Lower leg skin (tissue), 4 donors: ENCODE data around the gene RAD52. TPM values are rescaled to one million over a fixed set of nuclear protein-coding genes. Genes with fewer than 3 reads are reported as not detected.

ENCODE experiments used
- DNase-seq, 2 donors: peaks; one replicate each; pipeline ENCODE4 v3.0.0-alpha.2; 2019; ENCODE audit warnings: low spot score in 2 of 2
- H3K4me3 ChIP-seq: fragments of 200-600 bp; sonication (generic); 2 replicates; pipeline ENCODE4 v1.5.1; 2017; ENCODE audit warnings: mild to moderate bottlenecking, low read depth; ENCODE audit not compliant: poor library complexity, severe bottlenecking
- POLR2A ChIP-seq, 2 donors: fragments of 450-650 bp; IDR thresholded peaks; one replicate each; pipeline ENCODE4 v1.6.1; 2016 to 2017; ENCODE audit warnings: antibody characterized with exemption in 2 of 2, mild to moderate bottlenecking in 1 of 2, moderate library complexity in 1 of 2
- WGBS, 2 donors: methylation state at CpG; one replicate each; pipeline ENCODE4 v1.1.5; 2018; 5-methylcytosine and 5-hydroxymethylcytosine counted together
- intact Hi-C: fragments of 100-400 bp; cut with DNase I; formaldehyde crosslinking; loops from one replicate; pipeline ENCODE4 v1.15.0; 2023; ENCODE audit warnings: low total_unique reads
- total RNA-seq, 4 donors: library from RNA; depleted of rRNA; stranded (reverse); fragments of >200 nt; gene quantifications; one replicate each; pipeline ENCODE4 v1.1.0, GENCODE V29; 2016
- TF ChIP-seq, protein P1 (sequence below), 3 donors: fragments of 450-650 bp; IDR thresholded peaks; one replicate each; pipeline ENCODE4 v1.5.1; 2016; ENCODE audit warnings: antibody characterized with exemption in 3 of 3, mild to moderate bottlenecking in 3 of 3, moderate library complexity in 2 of 3

The RAD52 gene
- total RNA-seq, 4 donors from 2014 or later, result 6.2 to 16.7 (median 12.1) TPM

- WGBS, 2 donors, result 90% methylated on average over 9 of the region's 9 CpGs
- DNase-seq, result no peak
- no peak for TF ChIP-seq POLR2A (IDR thresholded peaks at IDR 0.05)
- TF ChIP-seq, protein P1, sequence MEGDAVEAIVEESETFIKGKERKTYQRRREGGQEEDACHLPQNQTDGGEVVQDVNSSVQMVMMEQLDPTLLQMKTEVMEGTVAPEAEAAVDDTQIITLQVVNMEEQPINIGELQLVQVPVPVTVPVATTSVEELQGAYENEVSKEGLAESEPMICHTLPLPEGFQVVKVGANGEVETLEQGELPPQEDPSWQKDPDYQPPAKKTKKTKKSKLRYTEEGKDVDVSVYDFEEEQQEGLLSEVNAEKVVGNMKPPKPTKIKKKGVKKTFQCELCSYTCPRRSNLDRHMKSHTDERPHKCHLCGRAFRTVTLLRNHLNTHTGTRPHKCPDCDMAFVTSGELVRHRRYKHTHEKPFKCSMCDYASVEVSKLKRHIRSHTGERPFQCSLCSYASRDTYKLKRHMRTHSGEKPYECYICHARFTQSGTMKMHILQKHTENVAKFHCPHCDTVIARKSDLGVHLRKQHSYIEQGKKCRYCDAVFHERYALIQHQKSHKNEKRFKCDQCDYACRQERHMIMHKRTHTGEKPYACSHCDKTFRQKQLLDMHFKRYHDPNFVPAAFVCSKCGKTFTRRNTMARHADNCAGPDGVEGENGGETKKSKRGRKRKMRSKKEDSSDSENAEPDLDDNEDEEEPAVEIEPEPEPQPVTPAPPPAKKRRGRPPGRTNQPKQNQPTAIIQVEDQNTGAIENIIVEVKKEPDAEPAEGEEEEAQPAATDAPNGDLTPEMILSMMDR (IDR thresholded peaks at IDR 0.05), result no peak
- intact Hi-C loops, result no loop called here
- H3K4me3 ChIP-seq, result no peak overlapping the region
Measured at GRCh38 chr12:905261-906031, 44.0 kb downstream of the RAD52 start.

GRCh38 chr12:904010-904414 lies 45.5 kb downstream of the RAD52 start:
- intact Hi-C loops, result no loop called here
- WGBS, 2 donors, result 77 to 78% methylated on average over 5 of the region's 5 CpGs
- DNase-seq, result no peak
- TF ChIP-seq, protein P1 (IDR thresholded peaks at IDR 0.05), result no peak
- no peak for TF ChIP-seq POLR2A (IDR thresholded peaks at IDR 0.05)
- H3K4me3 ChIP-seq, result no peak overlapping the region

GRCh38 chr12:903055-903454 lies 46.4 kb downstream of the RAD52 start:
- no peak for DNase-seq
- 71 to 75% methylated on average over 5 of the region's 5 CpGs for WGBS, 2 donors
- no peak for TF ChIP-seq POLR2A (IDR thresholded peaks at IDR 0.05)
- TF ChIP-seq, protein P1 (IDR thresholded peaks at IDR 0.05), result no peak
- H3K4me3 ChIP-seq, result no peak overlapping the region
- intact Hi-C loops, result no loop called here

GRCh38 chr12:902581-902980 lies 46.9 kb downstream of the RAD52 start:
- no peak for TF ChIP-seq POLR2A (IDR thresholded peaks at IDR 0.05)
- TF ChIP-seq, protein P1 (IDR thresholded peaks at IDR 0.05), result no peak
- DNase-seq, result no peak
- 58 to 69% methylated on average over 3 of the region's 3 CpGs for WGBS, 2 donors
- intact Hi-C loops, result no loop called here
- H3K4me3 ChIP-seq, result no peak overlapping the region

DNA sequence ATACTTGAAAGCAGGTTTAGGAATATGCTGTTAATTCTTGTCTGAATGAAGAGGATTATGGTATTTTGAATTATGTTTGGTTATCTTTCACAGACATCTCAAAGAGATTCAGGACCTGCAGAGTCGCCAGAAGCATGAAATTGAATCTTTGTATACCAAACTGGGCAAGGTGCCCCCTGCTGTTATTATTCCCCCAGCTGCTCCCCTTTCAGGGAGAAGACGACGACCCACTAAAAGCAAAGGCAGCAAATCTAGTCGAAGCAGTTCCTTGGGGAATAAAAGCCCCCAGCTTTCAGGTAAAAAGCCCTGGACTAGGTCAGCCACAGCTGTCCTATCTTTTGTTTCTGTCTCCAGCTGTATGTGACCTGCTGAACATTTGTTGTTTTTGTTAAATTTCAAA lies 52.1 kb downstream of the RAD52 start:
- intact Hi-C loops, result no loop called here
- 79 to 95% methylated on average over 4 of the region's 4 CpGs for WGBS, 2 donors
- DNase-seq, result no peak

More for the DNA sequence above, 52.1 kb downstream of the RAD52 start:
- no peak for TF ChIP-seq POLR2A (IDR thresholded peaks at IDR 0.05)
- TF ChIP-seq, protein P1 (IDR thresholded peaks at IDR 0.05), result no peak
- H3K4me3 ChIP-seq, result no peak overlapping the region
